ENCODE data around the gene PARD3.

- no peak for TF ChIP-seq CTCF (IDR thresholded peaks at IDR 0.05; ENCODE audit: insufficient read depth, low read length, poor library complexity, severe bottlenecking)
- no peak for TF ChIP-seq EZH2phosphoT487 (conservative IDR thresholded peaks at IDR 0.05; ENCODE audit: low read length)
These were observed 380.9 kb downstream of the PARD3 start for GRCh38 chr10:34434119-34434594.
